ENCODE measurements around the gene TRIM44.

DNA sequence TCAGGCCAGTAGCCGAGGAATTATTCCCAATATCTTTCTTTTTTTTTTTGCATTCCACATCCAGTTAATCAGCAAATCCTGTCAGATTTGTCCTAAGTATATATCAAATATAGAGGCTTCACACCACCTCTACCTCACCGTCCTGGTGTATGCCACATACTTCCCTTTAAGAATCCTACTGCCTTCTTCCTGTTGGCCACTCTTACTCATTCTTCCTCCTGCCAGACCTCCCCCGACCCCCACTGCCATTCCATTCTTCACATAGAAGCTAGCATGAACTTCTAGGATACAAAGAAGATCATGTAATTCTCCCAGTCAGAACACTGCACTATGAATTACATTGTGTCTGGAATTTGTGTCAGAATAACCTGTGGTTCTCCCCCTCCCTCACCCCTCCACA is 89.5 kb downstream of the TRIM44 start:
- no peak for TF ChIP-seq CTCF (conservative IDR thresholded peaks at IDR 0.05; ENCODE audit: low read length)
- no peak for TF ChIP-seq EZH2phosphoT487 (IDR thresholded peaks at IDR 0.05; ENCODE audit: borderline replicate concordance, low read depth, low read length)
